Measurements from ENCODE around the gene HGD. TPM values are rescaled to one million over a fixed set of nuclear protein-coding genes. Genes with fewer than 3 reads are reported as not detected.

The HGD gene
- total and polyA plus RNA-seq, 10 of the 15 experiments (the other 5 are each of a cell fraction or from before 2014, with no cell fraction given) = 0.18 to 0.81 (median 0.40) TPM; not detected in 6

DNA sequence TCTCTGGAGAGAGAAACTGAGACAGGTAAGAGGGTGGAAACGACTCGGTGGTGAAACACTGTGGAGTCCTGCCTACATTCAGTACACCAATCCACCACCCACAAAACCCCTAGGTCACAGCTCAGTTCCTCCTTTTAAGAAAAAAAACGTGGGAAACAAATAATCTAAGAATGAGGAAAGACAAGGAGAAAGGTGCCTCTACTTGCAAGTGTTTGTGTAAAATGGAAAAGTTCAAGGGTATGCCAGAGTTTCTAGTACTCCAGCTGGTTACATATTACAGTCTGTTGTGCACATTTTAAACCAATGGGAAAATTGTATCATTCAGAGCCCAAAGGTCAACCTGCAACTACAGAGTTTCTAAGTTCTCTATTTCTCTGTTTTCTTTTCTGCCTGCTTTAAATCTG lies 32.2 kb downstream of the HGD start (continued):
- no peak for TF ChIP-seq SREBF1 (IDR thresholded peaks at IDR 0.05; ENCODE audit: low read length)

DNA sequence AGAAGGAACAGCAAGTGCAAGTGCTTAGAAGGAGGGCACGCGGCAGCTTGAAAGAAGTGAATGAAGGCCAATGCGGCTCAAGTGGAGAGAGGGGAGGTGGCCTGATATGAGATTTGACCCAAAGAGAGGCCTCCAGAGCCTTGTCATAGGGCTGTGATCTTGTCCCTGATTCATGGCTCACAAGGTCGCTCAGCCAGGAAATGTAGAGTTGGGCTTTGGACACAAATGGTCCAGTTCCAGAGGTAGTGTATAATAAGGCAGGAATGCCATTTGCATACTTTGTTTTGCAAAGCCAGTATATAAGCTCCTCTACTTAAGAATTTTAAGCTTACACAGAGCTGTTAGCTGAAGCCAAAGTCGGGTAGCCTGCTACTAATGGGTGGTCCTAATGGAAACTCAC lies 33.7 kb downstream of the HGD start:
- FAIRE-seq (no peak), DNase-seq (ENCODE audit: low read depth, low spot score) (no peak), ATAC-seq (no peak)
- Histone ChIP-seq H3K9ac (ENCODE audit: control insufficient read depth, insufficient read depth, low read length) (no peak overlapping the region), H3K4me1 (ENCODE audit: control insufficient read depth, insufficient read depth, low read length) (no peaks in the 10 kb centered on the region), H3K9me3 (replicated peaks; ENCODE audit: control insufficient read depth, insufficient read depth, low read length) (no peaks in the 10 kb centered on the region), H3K27me3 (replicated peaks in 1 of 2; ENCODE audit: control insufficient read depth in 2 of 2, insufficient read depth in 2 of 2, low read length in 1 of 2) (no peaks in the 10 kb centered on the region), H3K36me3 (ENCODE audit: control insufficient read depth in 2 of 2, insufficient read depth in 2 of 2, low read length in 1 of 2) (no peaks in the 10 kb centered on the region), H3K4me3 (no peak overlapping the region), H3K79me2 (ENCODE audit: control insufficient read depth, insufficient read depth, low read length) (no peaks in the 10 kb centered on the region), H2AFZ (ENCODE audit: control insufficient read depth, low read depth, low read length) (no peak overlapping the region), H3K4me2 (ENCODE audit: control insufficient read depth, insufficient read depth) (no peak overlapping the region), H3K27ac (ENCODE audit: control insufficient read depth, insufficient read depth) (no peak overlapping the region), H4K20me1 (ENCODE audit: control insufficient read depth, insufficient read depth) (no peaks in the 10 kb centered on the region)
- no TSS peak for BruUV-seq (replicated peaks)
- ChIA-PET RAD21 (ENCODE audit: unreplicated experiment) (interaction anchor here (3.4 kb wide), 1 partner anchor 30 kb away, joined by 12 read pairs; no protein-coding TSS in a partner anchor), CTCF (interaction anchor here (0.6 to 2.5 kb wide), 2 partner anchors 146 to 256 kb away, joined by 3 to 13 read pairs; no protein-coding TSS in a partner anchor), SMC1A (ENCODE audit: uncharacterized antibody, unreplicated experiment) (interaction anchor here (1.4 to 2.2 kb wide), 3 partner anchors 12 to 30 kb away, joined by 3 to 6 read pairs (median 4); no protein-coding TSS in a partner anchor), POLR2A (interaction anchor here (0.7 kb wide), 1 partner anchor 597 kb away, joined by 7 read pairs; no protein-coding TSS in a partner anchor)
- intact Hi-C loops (cut with micrococcal nuclease; ENCODE audit: unreplicated experiment) = no loop called here
- WGBS (ENCODE audit: insufficient coverage, insufficient replicate concordance, low lambda C conversion rate, missing lambda C conversion rate) = 66% methylated on average over 5 of the region's 5 CpGs
- in situ Hi-C loops (cut with MboI) = no loop called here
- no peak for TF ChIP-seq EZH2 (IDR thresholded peaks at IDR 0.05; ENCODE audit: borderline replicate concordance, control insufficient read depth, low read depth, low read length)
- TF ChIP-seq KAT2A (conservative IDR thresholded peaks at IDR 0.05; ENCODE audit: control insufficient read depth, low read depth, low read length) = no peak
- no peak for TF ChIP-seq TARDBP (IDR thresholded peaks at IDR 0.05; ENCODE audit: borderline replicate concordance)
- TF ChIP-seq RAD51 (IDR thresholded peaks at IDR 0.05) = no peak
- TF ChIP-seq SPI1 (IDR thresholded peaks at IDR 0.05; ENCODE audit: borderline replicate concordance, insufficient read depth, low read depth, low read length) = no peak
- no peak for TF ChIP-seq ZNF207 (IDR thresholded peaks at IDR 0.05; ENCODE audit: borderline replicate concordance)
- no peak for TF ChIP-seq IRF4 (IDR thresholded peaks at IDR 0.05; ENCODE audit: low read depth, low read length)
- TF ChIP-seq JUNB (IDR thresholded peaks at IDR 0.05) = no peak
- TF ChIP-seq, protein P1, sequence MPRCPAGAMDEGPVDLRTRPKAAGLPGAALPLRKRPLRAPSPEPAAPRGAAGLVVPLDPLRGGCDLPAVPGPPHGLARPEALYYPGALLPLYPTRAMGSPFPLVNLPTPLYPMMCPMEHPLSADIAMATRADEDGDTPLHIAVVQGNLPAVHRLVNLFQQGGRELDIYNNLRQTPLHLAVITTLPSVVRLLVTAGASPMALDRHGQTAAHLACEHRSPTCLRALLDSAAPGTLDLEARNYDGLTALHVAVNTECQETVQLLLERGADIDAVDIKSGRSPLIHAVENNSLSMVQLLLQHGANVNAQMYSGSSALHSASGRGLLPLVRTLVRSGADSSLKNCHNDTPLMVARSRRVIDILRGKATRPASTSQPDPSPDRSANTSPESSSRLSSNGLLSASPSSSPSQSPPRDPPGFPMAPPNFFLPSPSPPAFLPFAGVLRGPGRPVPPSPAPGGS (IDR thresholded peaks at IDR 0.05; ENCODE audit: borderline replicate concordance, insufficient read depth, low read depth, low read length, poor library complexity, severe bottlenecking) = no peak
- TF ChIP-seq NFIC (IDR thresholded peaks at IDR 0.05; ENCODE audit: low read depth, low read length) = no peak
- TF ChIP-seq PAX8 (IDR thresholded peaks at IDR 0.05) = no peak
- TF ChIP-seq LARP7 (IDR thresholded peaks at IDR 0.05) = no peak
- no peak for TF ChIP-seq CREM (IDR thresholded peaks at IDR 0.05; ENCODE audit: low read depth)
- TF ChIP-seq POLR2A (IDR thresholded peaks at IDR 0.05; ENCODE audit: low read depth, low read length) = no peak
- TF ChIP-seq, protein P2, sequence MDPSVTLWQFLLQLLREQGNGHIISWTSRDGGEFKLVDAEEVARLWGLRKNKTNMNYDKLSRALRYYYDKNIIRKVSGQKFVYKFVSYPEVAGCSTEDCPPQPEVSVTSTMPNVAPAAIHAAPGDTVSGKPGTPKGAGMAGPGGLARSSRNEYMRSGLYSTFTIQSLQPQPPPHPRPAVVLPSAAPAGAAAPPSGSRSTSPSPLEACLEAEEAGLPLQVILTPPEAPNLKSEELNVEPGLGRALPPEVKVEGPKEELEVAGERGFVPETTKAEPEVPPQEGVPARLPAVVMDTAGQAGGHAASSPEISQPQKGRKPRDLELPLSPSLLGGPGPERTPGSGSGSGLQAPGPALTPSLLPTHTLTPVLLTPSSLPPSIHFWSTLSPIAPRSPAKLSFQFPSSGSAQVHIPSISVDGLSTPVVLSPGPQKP (IDR thresholded peaks at IDR 0.05; ENCODE audit: low read depth, low read length) = no peak
- TF ChIP-seq, protein P3, sequence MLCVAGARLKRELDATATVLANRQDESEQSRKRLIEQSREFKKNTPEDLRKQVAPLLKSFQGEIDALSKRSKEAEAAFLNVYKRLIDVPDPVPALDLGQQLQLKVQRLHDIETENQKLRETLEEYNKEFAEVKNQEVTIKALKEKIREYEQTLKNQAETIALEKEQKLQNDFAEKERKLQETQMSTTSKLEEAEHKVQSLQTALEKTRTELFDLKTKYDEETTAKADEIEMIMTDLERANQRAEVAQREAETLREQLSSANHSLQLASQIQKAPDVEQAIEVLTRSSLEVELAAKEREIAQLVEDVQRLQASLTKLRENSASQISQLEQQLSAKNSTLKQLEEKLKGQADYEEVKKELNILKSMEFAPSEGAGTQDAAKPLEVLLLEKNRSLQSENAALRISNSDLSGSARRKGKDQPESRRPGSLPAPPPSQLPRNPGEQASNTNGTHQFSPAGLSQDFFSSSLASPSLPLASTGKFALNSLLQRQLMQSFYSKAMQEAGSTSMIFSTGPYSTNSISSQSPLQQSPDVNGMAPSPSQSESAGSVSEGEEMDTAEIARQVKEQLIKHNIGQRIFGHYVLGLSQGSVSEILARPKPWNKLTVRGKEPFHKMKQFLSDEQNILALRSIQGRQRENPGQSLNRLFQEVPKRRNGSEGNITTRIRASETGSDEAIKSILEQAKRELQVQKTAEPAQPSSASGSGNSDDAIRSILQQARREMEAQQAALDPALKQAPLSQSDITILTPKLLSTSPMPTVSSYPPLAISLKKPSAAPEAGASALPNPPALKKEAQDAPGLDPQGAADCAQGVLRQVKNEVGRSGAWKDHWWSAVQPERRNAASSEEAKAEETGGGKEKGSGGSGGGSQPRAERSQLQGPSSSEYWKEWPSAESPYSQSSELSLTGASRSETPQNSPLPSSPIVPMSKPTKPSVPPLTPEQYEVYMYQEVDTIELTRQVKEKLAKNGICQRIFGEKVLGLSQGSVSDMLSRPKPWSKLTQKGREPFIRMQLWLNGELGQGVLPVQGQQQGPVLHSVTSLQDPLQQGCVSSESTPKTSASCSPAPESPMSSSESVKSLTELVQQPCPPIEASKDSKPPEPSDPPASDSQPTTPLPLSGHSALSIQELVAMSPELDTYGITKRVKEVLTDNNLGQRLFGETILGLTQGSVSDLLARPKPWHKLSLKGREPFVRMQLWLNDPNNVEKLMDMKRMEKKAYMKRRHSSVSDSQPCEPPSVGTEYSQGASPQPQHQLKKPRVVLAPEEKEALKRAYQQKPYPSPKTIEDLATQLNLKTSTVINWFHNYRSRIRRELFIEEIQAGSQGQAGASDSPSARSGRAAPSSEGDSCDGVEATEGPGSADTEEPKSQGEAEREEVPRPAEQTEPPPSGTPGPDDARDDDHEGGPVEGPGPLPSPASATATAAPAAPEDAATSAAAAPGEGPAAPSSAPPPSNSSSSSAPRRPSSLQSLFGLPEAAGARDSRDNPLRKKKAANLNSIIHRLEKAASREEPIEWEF (IDR thresholded peaks at IDR 0.05; ENCODE audit: insufficient replicate concordance, low read depth, low read length) = no peak
- no peak for TF ChIP-seq TBL1XR1 (IDR thresholded peaks at IDR 0.05; ENCODE audit: low read depth, low read length)

Measured in GM12878 (cell line).